K562 (cell line): ENCODE results near the gene KAZN. TPM values are rescaled to one million over a fixed set of nuclear protein-coding genes. Genes with fewer than 3 reads are reported as not detected.

Experiments
- ATAC-seq: fragments of 200-7000 bp; cut with Tn5 transposase; 3 replicates; pipeline ENCODE4 v1.9.1; 2020; ENCODE audit warnings: moderate library complexity
- BruUV-seq: library from RNA; stranded (reverse); fragments of 400-500 nt; replicated peaks from 2 replicates; lab custom pipeline; 2021; lab: Mats Ljungman, UMichigan
- CTCF ChIA-PET: fragments of 300-600 bp; formaldehyde crosslinking; extraction: SDS; loops from one replicate; lab custom pipeline; 2021; ENCODE audit warnings: low intra/inter-chr PET ratio; lab: Yijun Ruan, JAX
- POLR2A ChIA-PET: fragments of 300-600, 350-650 bp; sonication (Branson Sonifier 250); formaldehyde crosslinking; extraction: SDS; loops from one replicate; lab custom pipeline; 2021; ENCODE audit warnings: antibody characterized with exemption, inconsistent platforms; lab: Yijun Ruan, JAX
- DNase-seq, 4 experiments: peaks; one replicate each; pipeline versions ENCODE4 v3.0.0 to v3.0.0-alpha.2; 2011 to 2018; ENCODE audit warnings: low spot score in 3 of 4, mixed read lengths in 3 of 4; ENCODE audit errors: extremely low read depth in 1 of 4
- FAIRE-seq: peaks from 2 replicates; lab custom pipeline; 2011; peaks lifted over from hg19 to GRCh38; lab: Jason Lieb, UNC
- H2AFZ ChIP-seq: 2 replicates; pipeline ENCODE4 v1.6.0; 2011; ENCODE audit warnings: low read depth, low read length, control low read depth, inconsistent platforms
- H3K27ac ChIP-seq: fragments of 200-600 bp; 3 replicates; pipeline ENCODE4 v1.8.0; 2011; ENCODE audit warnings: low read depth, mild to moderate bottlenecking, control low read depth, inconsistent platforms, low read length, moderate library complexity, mixed read lengths; ENCODE audit errors: extremely low read depth
- H3K27me3 ChIP-seq, 2 experiments: fragments of 300-600 bp in 1 of 2; 2 replicates in 1 of 2; 3 replicates in 1 of 2; pipeline versions ENCODE4 v1.6.0 to v1.8.0; 2011; ENCODE audit warnings: inconsistent platforms in 2 of 2, low read length in 2 of 2, mild to moderate bottlenecking in 1 of 2, mixed read lengths in 1 of 2, moderate library complexity in 1 of 2; ENCODE audit not compliant: control insufficient read depth in 2 of 2, insufficient read depth in 2 of 2
- H3K36me3 ChIP-seq: fragments of 300-600 bp; 3 replicates; pipeline ENCODE4 v1.8.0; 2011; ENCODE audit warnings: mild to moderate bottlenecking, low read length, inconsistent platforms; ENCODE audit not compliant: control insufficient read depth, insufficient read depth
- H3K4me1 ChIP-seq, 2 experiments: fragments of 200-600 bp in 1 of 2; replicated peaks in 1 of 2; 2 replicates in 1 of 2; 3 replicates in 1 of 2; pipeline versions ENCODE4 v1.5.1 to v1.8.0; 2011; ENCODE audit warnings: inconsistent platforms in 2 of 2, low read length in 2 of 2, mild to moderate bottlenecking in 1 of 2, mixed read lengths in 1 of 2, moderate library complexity in 1 of 2; ENCODE audit not compliant: control insufficient read depth in 2 of 2, insufficient read depth in 2 of 2
- H3K4me2 ChIP-seq: 2 replicates; pipeline ENCODE4 v1.6.1; 2011; ENCODE audit warnings: low read length, control low read depth, inconsistent platforms, mixed read lengths; ENCODE audit not compliant: insufficient read depth
- H3K4me3 ChIP-seq: fragments of 200-600 bp; sonication (generic), shearing (Covaris generic); 2 replicates; pipeline ENCODE4 v1.5.1; 2016; ENCODE audit warnings: control low read depth, inconsistent platforms
- H3K79me2 ChIP-seq: fragments of 200-600 bp; 3 replicates; pipeline ENCODE4 v1.8.0; 2011; ENCODE audit warnings: low read length, inconsistent platforms; ENCODE audit not compliant: control insufficient read depth, insufficient read depth
- H3K9ac ChIP-seq, 2 experiments: 2 replicates each; pipeline versions ENCODE4 v1.6.0 to v1.6.1; 2011; ENCODE audit warnings: low read depth in 2 of 2, low read length in 2 of 2, control low read depth in 1 of 2, inconsistent platforms in 1 of 2, mild to moderate bottlenecking in 1 of 2, mixed read lengths in 1 of 2; ENCODE audit not compliant: insufficient read depth in 1 of 2
- H3K9me1 ChIP-seq: one replicate; pipeline ENCODE4 v1.6.0; 2011; ENCODE audit warnings: inconsistent platforms, mild to moderate bottlenecking, low read length, moderate library complexity; ENCODE audit not compliant: control insufficient read depth, insufficient read depth
- H3K9me3 ChIP-seq: replicated peaks from 2 replicates; pipeline ENCODE4 v1.5.1; 2011; ENCODE audit warnings: low read depth, low read length, inconsistent platforms; ENCODE audit not compliant: control insufficient read depth, insufficient read depth
- H4K20me1 ChIP-seq: replicated peaks from 2 replicates; pipeline ENCODE4 v1.6.1; 2011; ENCODE audit warnings: low read length, inconsistent platforms, mixed read lengths; ENCODE audit not compliant: control insufficient read depth, insufficient read depth
- CTBP1 ChIP-seq: fragments of 450-650 bp; IDR thresholded peaks from 2 replicates; pipeline ENCODE4 v1.6.1; 2016; ENCODE audit warnings: borderline replicate concordance
- FOXK1 ChIP-seq: sonication (generic); formaldehyde crosslinking; IDR thresholded peaks from 2 replicates; pipeline ENCODE4 v1.8.0; 2022; ENCODE audit warnings: missing genetic modification reagents, mild to moderate bottlenecking, borderline replicate concordance
- ILF3 ChIP-seq: fragments of 450-650 bp; IDR thresholded peaks from 2 replicates; pipeline ENCODE4 v1.6.1; 2018; ENCODE audit warnings: antibody characterized with exemption, mild to moderate bottlenecking, moderate library complexity, borderline replicate concordance
- MCM7 ChIP-seq, 2 experiments: fragments of 450-650 bp; IDR thresholded peaks; 2 replicates each; pipeline ENCODE4 v1.6.1; 2016 to 2018
- PHTF2 ChIP-seq: fragments of 250-450 bp; sonication (Bioruptor Pico); IDR thresholded peaks from 2 replicates; pipeline ENCODE4 v1.5.0; 2021; ENCODE audit warnings: mild to moderate bottlenecking
- SMARCA5 ChIP-seq: fragments of 450-650 bp; IDR thresholded peaks from 2 replicates; pipeline ENCODE4 v1.6.1; 2016
- ZNF174 ChIP-seq: fragments of 250-450 bp; sonication (Bioruptor Pico); IDR thresholded peaks from 2 replicates; pipeline ENCODE4 v1.4.0; 2020; ENCODE audit warnings: mild to moderate bottlenecking
- ZNF431 ChIP-seq: sonication (generic); formaldehyde crosslinking; IDR thresholded peaks from 2 replicates; pipeline ENCODE4 v1.8.0; 2022; ENCODE audit warnings: mild to moderate bottlenecking, missing genetic modification reagents
- ZNF76 ChIP-seq: fragments of 250-450 bp; sonication (Bioruptor Pico); IDR thresholded peaks from 2 replicates; pipeline ENCODE4 v1.4.0; 2020; ENCODE audit warnings: mild to moderate bottlenecking, moderate library complexity, borderline replicate concordance
- WGBS: fragments of 100-300 bp; shearing (Covaris generic); methylation state at CpG from one replicate; pipeline ENCODE4 v1.1.6; 2016; ENCODE audit warnings: low coverage, mixed read lengths; ENCODE audit not compliant: insufficient coverage; ENCODE audit errors: missing lambda C conversion rate; 5-methylcytosine and 5-hydroxymethylcytosine counted together
- in situ Hi-C: fragments of 300-500 bp; cut with MboI; formaldehyde crosslinking; loops from 4 replicates; pipeline ENCODE4 v1.15.0; 2018; ENCODE audit warnings: inconsistent platforms, mixed read lengths
- intact Hi-C: fragments of 100-400 bp; cut with micrococcal nuclease; formaldehyde crosslinking; loops from 2 replicates; pipeline ENCODE4 v1.14.2; 2022
- polyA plus RNA-seq, 8 experiments: library from polyadenylated mRNA; depleted of rRNA in 4 of 8; stranded (reverse) in 5 of 8; unstranded in 3 of 8; fragments of >200 nt; fragmentation: Nextera tagmentation in 2 of 8; fragmentation: Illumina TruSeq in 1 of 8; extraction: Ambion mirVana in 2 of 8; extraction: Trizol in 1 of 8; gene quantifications; 2 replicates each; pipeline versions ENCODE4 v1.2.1 to v1.2.3, GENCODE V29; 2011 to 2014; ENCODE audit warnings: inconsistent platforms in 1 of 8, missing spikeins in 1 of 8
- total RNA-seq, 7 experiments: library from RNA; depleted of rRNA in 6 of 7; stranded (reverse); fragments of >200 nt in 6 of 7; fragmentation: Illumina TruSeq in 2 of 7; extraction: Trizol in 2 of 7; gene quantifications; 2 replicates each; pipeline versions ENCODE4 v1.2.1 to v1.2.3, GENCODE V29; 2011 to 2021; ENCODE audit warnings: low replicate concordance in 1 of 7
- TF ChIP-seq, protein P1 (sequence below): fragments of 250-450 bp; sonication (Bioruptor Pico); IDR thresholded peaks from 2 replicates; pipeline ENCODE4 v1.5.0; 2021; ENCODE audit warnings: mild to moderate bottlenecking, moderate library complexity

Gene KAZN
- total and polyA plus RNA-seq, 9 of the 15 experiments (the other 6 are each of a cell fraction or from before 2014, with no cell fraction given) = 2.1 to 21.6 (median 5.4) TPM

DNA sequence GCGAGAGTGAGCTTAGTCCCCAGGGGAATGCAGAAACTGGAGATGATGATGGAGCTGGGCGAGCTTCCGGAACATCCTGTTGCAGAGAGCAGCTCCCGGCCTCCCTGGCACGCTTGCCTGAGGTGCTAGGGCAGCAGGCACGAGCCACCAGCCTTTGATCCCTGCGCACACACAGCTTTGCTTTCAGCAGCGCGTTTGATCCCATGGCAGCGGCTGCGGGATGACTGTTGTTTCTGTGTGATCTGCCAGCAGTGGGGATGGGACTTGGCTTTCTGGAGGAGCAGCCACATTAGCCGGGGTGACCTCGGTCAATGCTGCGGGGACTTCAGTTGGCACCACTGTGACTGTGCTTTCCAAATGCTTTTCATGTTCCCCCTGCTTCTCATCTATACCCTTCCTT is 193.2 kb downstream of the KAZN start:
- no peaks in the 10 kb centered on the region for H3K9me3 ChIP-seq
- no peaks in the 10 kb centered on the region for H3K27me3 ChIP-seq
- ATAC-seq (no peak), FAIRE-seq (no peak), DNase-seq (no peak)
- no peak overlapping the region for H2AFZ ChIP-seq
- H3K4me3 ChIP-seq = no peak overlapping the region
- POLR2A ChIA-PET = interaction anchor here (0.8 kb wide), 1 partner anchor 76 kb away, joined by 4 read pairs; no protein-coding TSS in a partner anchor
- BruUV-seq = no TSS peak
- in situ Hi-C loops (no loop called here), intact Hi-C loops (no loop called here)
- H3K9me1 ChIP-seq = no peaks in the 10 kb centered on the region
- H3K9ac ChIP-seq = 0 out of 4 replicates have a peak overlapping the region, but pooled peaks of 1 of the 2 experiments have one; percentile 29
- peaks cover 24 to 25% of the 10 kb centered on the region in 2 experiments; a peak in 4 of 5 replicates for H3K4me1 ChIP-seq
- TF ChIP-seq ZNF76 (CRISPR knock-in tag) = no peak
- CTCF ChIA-PET = no interaction called here
- WGBS = 86% methylated on average over 14 of the region's 14 CpGs
- no peaks in the 10 kb centered on the region for H3K36me3 ChIP-seq
- H4K20me1 ChIP-seq = no peaks in the 10 kb centered on the region
- no peaks in the 10 kb centered on the region for H3K79me2 ChIP-seq
- no peak overlapping the region for H3K27ac ChIP-seq
- no peak overlapping the region for H3K4me2 ChIP-seq

DNA sequence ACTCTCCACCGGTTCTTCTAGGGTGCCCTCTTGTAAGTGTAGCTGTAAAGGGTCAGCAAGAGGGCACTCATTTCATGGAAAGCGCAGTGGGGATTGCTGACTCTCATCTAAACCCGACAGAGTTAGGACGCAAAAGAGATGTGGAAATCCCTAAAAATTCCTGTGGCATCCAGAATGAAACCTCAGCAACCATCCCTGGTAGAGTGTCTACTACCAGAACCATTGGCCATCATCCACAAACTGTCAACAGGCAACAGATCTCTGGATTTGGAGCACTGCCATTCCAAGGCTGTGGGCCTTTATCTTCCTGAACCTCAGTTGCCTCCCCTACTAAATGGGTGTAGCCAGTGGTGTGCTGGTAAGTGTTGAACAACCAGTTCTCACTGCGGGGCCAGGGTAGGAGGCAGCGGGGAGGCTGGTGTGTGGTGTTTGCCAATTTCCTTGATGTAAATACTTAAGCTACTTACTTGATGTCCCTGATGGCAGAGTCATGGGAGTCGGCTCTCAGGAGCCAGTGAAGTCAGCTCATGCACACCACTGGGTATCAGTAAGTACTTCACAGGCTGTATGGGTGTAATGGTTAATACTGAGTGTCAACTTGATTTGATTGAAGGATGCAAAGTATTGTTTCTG is 195.8 kb downstream of the KAZN start:
- Histone ChIP-seq H3K4me1 (peaks cover 10 to 17% of the 10 kb centered on the region in 2 experiments; a peak in 4 of 5 replicates), H3K9ac (no peak overlapping the region), H2AFZ (peak overlapping the region; percentile 57; the same call in 1 of the 2 replicates), H3K27ac (no peak overlapping the region), H3K9me1 (no peaks in the 10 kb centered on the region), H3K36me3 (no peaks in the 10 kb centered on the region), H3K4me3 (no peak overlapping the region), H3K4me2 (no peak overlapping the region), H3K9me3 (no peaks in the 10 kb centered on the region), H3K27me3 (no peaks in the 10 kb centered on the region), H3K79me2 (no peaks in the 10 kb centered on the region), H4K20me1 (no peaks in the 10 kb centered on the region)
- ChIA-PET POLR2A (interaction anchor here (0.6 to 1.0 kb wide), 3 partner anchors 15 to 1442 kb away, joined by 3 to 4 read pairs (median 3); no protein-coding TSS in a partner anchor), CTCF (no interaction called here)
- WGBS = 74% methylated on average over 7 of the region's 7 CpGs
- no peak for ATAC-seq
- FAIRE-seq = no peak
- DNase-seq = no peak
- no TSS peak for BruUV-seq
- in situ Hi-C loops = no loop called here
- intact Hi-C loops = no loop called here
- TF ChIP-seq SMARCA5 = no peak
- TF ChIP-seq ZNF431 (CRISPR knock-in tag) = no peak
- no peak for TF ChIP-seq ZNF174 (CRISPR knock-in tag)
- TF ChIP-seq FOXK1 (CRISPR knock-in tag) = no peak
- TF ChIP-seq MCM7 (IDR thresholded peaks at IDR 0.05) = no peak
- TF ChIP-seq ILF3 = no peak
- no peak for TF ChIP-seq PHTF2 (CRISPR knock-in tag)
- TF ChIP-seq, protein P1, sequence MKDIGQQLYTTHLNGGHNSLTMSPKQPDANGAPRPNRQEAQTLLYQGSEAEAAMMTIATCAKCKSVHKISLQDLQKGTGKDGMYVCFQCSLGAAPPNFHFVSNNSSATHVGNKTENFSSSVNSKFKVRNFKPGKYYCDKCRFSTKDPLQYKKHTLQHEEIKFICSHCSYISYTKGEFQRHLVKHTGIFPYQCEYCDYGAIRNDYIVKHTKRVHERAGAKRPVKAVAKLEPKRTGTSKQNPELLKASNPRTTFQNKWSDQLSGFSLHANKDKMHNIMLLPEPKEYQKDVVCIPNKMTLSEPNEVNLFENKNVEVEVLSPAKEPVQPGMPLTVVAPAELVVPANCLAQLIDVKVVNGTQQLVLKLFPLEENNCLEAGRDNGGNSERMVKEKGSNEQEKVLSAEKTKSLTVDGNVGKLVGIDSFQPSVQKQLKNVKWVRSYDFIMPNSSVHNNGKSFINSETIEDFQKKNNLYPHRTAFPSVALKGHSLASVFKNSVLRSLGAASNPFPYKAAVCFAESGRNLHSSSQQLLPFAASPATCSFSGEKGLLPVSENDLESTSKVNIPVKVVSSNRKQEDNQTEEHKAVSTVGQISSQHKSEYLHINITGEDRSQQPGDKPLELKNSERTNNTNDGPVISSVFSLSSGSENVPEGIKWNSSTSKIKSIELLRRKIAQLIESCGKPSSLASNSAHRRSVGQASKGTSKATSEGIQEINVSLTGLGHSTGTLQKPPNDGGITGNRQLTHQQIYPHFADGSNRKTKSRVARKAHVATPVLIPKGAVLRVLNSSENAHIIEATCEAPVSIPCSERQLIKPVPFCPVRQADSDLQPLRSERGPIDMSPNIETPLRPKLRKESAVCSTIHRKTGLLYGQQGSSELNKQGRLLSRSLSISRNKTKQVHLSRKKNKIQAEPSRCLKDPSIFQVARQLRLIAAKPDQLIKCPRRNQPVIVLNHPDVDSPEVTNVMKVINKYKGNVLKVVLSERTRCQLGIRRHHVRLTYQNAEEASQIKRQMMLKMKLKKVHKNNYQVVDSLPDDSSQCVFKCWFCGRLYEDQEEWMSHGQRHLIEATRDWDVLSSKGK (CRISPR knock-in tag) = no peak
- TF ChIP-seq CTBP1 = no peak
